ENCODE data around the gene NT5DC1. TPM values are rescaled to one million over a fixed set of nuclear protein-coding genes. Genes with fewer than 3 reads are reported as not detected.

The NT5DC1 gene
- total and polyA plus RNA-seq, 12 donors = 13.7 to 90.9 (median 36.3) TPM

DNA sequence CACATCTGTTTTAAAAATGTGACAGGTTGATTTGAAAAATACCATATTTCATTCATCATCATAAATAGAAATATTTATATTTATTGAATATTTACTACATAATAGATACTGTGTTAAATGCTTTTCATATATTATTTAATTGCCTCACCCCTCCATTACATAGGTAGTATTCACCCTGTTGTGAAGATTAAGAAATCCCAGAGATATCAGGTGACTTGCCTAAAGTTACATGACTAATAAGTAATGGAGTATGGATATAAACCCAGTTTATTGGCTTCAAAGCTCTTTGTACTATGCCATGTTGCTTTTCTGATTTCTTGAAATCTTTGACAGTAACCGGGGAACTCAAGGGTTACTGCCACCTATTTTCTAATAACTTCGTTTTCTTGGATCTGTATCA lies 189.2 kb downstream of the NT5DC1 start:
- DNase-seq = no peak
- WGBS, 4 donors = 85 to 94% (median 90%) methylated on average over 2 of the region's 2 CpGs
- H3K4me1 ChIP-seq (replicated peaks in 1 of 2) = peaks cover 3 to 5% of the 10 kb centered on the region in 2 donors
- no peak overlapping the region for H3K4me3 ChIP-seq
- no peaks in the 10 kb centered on the region for H3K27me3 ChIP-seq
- TF ChIP-seq, protein P1, sequence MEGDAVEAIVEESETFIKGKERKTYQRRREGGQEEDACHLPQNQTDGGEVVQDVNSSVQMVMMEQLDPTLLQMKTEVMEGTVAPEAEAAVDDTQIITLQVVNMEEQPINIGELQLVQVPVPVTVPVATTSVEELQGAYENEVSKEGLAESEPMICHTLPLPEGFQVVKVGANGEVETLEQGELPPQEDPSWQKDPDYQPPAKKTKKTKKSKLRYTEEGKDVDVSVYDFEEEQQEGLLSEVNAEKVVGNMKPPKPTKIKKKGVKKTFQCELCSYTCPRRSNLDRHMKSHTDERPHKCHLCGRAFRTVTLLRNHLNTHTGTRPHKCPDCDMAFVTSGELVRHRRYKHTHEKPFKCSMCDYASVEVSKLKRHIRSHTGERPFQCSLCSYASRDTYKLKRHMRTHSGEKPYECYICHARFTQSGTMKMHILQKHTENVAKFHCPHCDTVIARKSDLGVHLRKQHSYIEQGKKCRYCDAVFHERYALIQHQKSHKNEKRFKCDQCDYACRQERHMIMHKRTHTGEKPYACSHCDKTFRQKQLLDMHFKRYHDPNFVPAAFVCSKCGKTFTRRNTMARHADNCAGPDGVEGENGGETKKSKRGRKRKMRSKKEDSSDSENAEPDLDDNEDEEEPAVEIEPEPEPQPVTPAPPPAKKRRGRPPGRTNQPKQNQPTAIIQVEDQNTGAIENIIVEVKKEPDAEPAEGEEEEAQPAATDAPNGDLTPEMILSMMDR (IDR thresholded peaks at IDR 0.05) = no peak
- TF ChIP-seq POLR2A (IDR thresholded peaks at IDR 0.05) = no peak
- H3K27ac ChIP-seq = no peak overlapping the region
- H3K9me3 ChIP-seq (replicated peaks in 1 of 3) = no peaks in the 10 kb centered on the region
- intact Hi-C loops (cut with DNase I) = loop anchor here in 1 of 2 donors (10.0 kb wide), 1 partner anchor 75 kb away; no protein-coding TSS in a partner anchor
- no peaks in the 10 kb centered on the region for H3K36me3 ChIP-seq (replicated peaks in 1 of 2)

DNA sequence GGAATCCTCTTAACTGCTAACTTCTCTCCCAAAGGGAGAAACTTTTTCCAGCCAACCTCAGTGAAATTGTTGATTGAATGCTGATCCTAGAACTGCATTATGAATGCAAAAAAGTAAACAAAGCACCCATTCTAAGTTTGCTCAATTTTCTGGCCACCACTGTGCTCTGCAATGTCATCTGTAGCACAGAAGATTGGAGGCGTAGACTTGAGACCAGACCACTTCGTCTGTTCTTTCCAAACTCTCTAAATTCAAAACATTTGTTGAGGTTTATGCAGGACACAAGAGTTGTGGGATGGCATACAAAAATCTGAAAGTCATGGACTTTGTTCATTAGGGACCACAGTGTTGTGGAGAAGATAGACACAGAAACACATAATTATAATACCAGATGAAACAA lies 190.1 kb downstream of the NT5DC1 start:
- H3K36me3 ChIP-seq (replicated peaks in 1 of 2) = no peaks in the 10 kb centered on the region
- H3K27ac ChIP-seq = no peak overlapping the region
- no peaks in the 10 kb centered on the region for H3K9me3 ChIP-seq (replicated peaks in 1 of 3)
- no peaks in the 10 kb centered on the region for H3K27me3 ChIP-seq
- DNase-seq = no peak
- no peak overlapping the region for H3K4me3 ChIP-seq
- TF ChIP-seq, protein P1 (IDR thresholded peaks at IDR 0.05) = no peak
- no peak for TF ChIP-seq POLR2A (IDR thresholded peaks at IDR 0.05)
- peaks cover 3 to 5% of the 10 kb centered on the region in 2 donors for H3K4me1 ChIP-seq (replicated peaks in 1 of 2)
- intact Hi-C loops (cut with DNase I) = loop anchor here in 1 of 2 donors (10.0 kb wide), 1 partner anchor 74 kb away; no protein-coding TSS in a partner anchor
- 81 to 97% (median 88%) methylated on average over 2 of the region's 2 CpGs for WGBS, 4 donors

- no peak for DNase-seq
- Histone ChIP-seq H3K27me3 (no peaks in the 10 kb centered on the region), H3K4me1 (replicated peaks in 1 of 2) (peaks cover 3 to 5% of the 10 kb centered on the region in 2 donors), H3K27ac (no peak overlapping the region), H3K9me3 (replicated peaks in 1 of 3) (no peaks in the 10 kb centered on the region), H3K36me3 (replicated peaks in 1 of 2) (no peaks in the 10 kb centered on the region), H3K4me3 (no peak overlapping the region)
- intact Hi-C loops (cut with DNase I) = loop anchor here in 1 of 2 donors (10.0 kb wide), 1 partner anchor 73 kb away; no protein-coding TSS in a partner anchor
- TF ChIP-seq, protein P1 (IDR thresholded peaks at IDR 0.05) = no peak
- TF ChIP-seq POLR2A (IDR thresholded peaks at IDR 0.05) = no peak
- WGBS, 4 donors = 69 to 79% (median 75%) methylated on average over 4 of the region's 4 CpGs
These were observed 191.2 kb downstream of the NT5DC1 start for GRCh38 chr6:116291701-116292396.

DNA sequence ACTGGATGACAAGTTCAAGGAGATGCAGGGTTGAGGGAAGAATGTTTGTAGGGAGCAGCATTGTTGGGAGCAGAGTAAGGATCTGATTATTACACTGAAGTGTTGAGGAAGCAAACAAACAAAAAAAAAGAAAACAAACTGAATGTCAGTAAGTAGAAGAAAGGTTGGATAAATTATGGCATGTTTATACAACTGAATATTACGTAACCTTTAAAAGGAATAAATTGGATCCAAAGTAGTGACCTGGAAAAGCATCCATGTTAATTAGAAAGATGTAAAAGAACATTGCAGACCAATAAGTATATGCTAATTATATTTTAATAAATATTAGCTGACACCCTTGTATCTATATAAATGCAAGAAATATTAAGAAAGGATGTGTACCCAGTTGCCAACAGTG lies 191.9 kb downstream of the NT5DC1 start:
- intact Hi-C loops (cut with DNase I) = loop anchor here in 1 of 2 donors (10.0 kb wide), 1 partner anchor 72 kb away; no protein-coding TSS in a partner anchor
- H3K9me3 ChIP-seq (replicated peaks in 1 of 3) = no peaks in the 10 kb centered on the region

More for the DNA sequence above, 191.9 kb downstream of the NT5DC1 start:
- WGBS, 4 donors = 66 to 75% (median 71%) methylated on average over 1 of the region's 1 CpG
- TF ChIP-seq POLR2A (IDR thresholded peaks at IDR 0.05) = no peak
- TF ChIP-seq, protein P1 (IDR thresholded peaks at IDR 0.05) = no peak
- Histone ChIP-seq H3K27ac (no peak overlapping the region), H3K4me3 (no peak overlapping the region), H3K36me3 (replicated peaks in 1 of 2) (no peaks in the 10 kb centered on the region), H3K4me1 (replicated peaks in 1 of 2) (peaks cover 3 to 5% of the 10 kb centered on the region in 2 donors), H3K27me3 (no peaks in the 10 kb centered on the region)
- DNase-seq = no peak

Data from adrenal gland (tissue), 12 donors.